ENCODE data around the gene OR14A16.

Gene OR14A16

GRCh38 chr1:247824023-247824422 lies at the start of gene OR14A16:
OR14A16 (minus strand) TSS chr1:247824119; CDS start chr1:247815729, 8,390 bp downstream.
- no peak for DNase-seq (ENCODE audit: low read depth)

- no peak for DNase-seq (ENCODE audit: low read depth)
These were observed 41.5 kb upstream of the OR14A16 start for GRCh38 chr1:247865416-247865815.

GRCh38 chr1:247864644-247865043 lies 40.7 kb upstream of the OR14A16 start:
- no peak for DNase-seq (ENCODE audit: low read depth)

GRCh38 chr1:247862756-247863155 lies 38.8 kb upstream of the OR14A16 start:
- no peak for DNase-seq (ENCODE audit: low read depth)

GRCh38 chr1:247857985-247858619 lies 34.2 kb upstream of the OR14A16 start:
- no peak for DNase-seq (ENCODE audit: low read depth)

- DNase-seq (ENCODE audit: low read depth), result peak; percentile 43
These were observed 33.4 kb upstream of the OR14A16 start, which contains the start of gene TRIM58 for GRCh38 chr1:247857069-247857984. TRIM58 (plus strand) TSS chr1:247857187; CDS start chr1:247857247, 60 bp downstream.

GRCh38 chr1:247855911-247856310 lies 32.0 kb upstream of the OR14A16 start:
- no peak for DNase-seq (ENCODE audit: low read depth)

- DNase-seq (ENCODE audit: low read depth), result no peak
These were observed 31.1 kb upstream of the OR14A16 start for GRCh38 chr1:247854899-247855545.

GRCh38 chr1:247849616-247850015 lies 25.7 kb upstream of the OR14A16 start:
- DNase-seq (ENCODE audit: low read depth), result no peak

- no peak for DNase-seq (ENCODE audit: low read depth)
These were observed 24.4 kb upstream of the OR14A16 start for GRCh38 chr1:247848346-247848745.

GRCh38 chr1:247845693-247846017 lies 21.7 kb upstream of the OR14A16 start:
- no peak for DNase-seq (ENCODE audit: low read depth)

- DNase-seq (ENCODE audit: low read depth), result no peak
These were observed 21.2 kb upstream of the OR14A16 start for GRCh38 chr1:247845011-247845692.

GRCh38 chr1:247843411-247843810 lies 19.5 kb upstream of the OR14A16 start:
- DNase-seq (ENCODE audit: low read depth), result no peak

- DNase-seq (ENCODE audit: low read depth), result no peak
These were observed 17.9 kb upstream of the OR14A16 start, which contains the start of gene OR11L1 for GRCh38 chr1:247841796-247842195. OR11L1 (minus strand) TSS chr1:247841896; CDS start chr1:247841896, 0 bp downstream.

GRCh38 chr1:247840818-247841217 lies 16.9 kb upstream of the OR14A16 start:
- no peak for DNase-seq (ENCODE audit: low read depth)

GRCh38 chr1:247833601-247834000 lies 9.7 kb upstream of the OR14A16 start:
- no peak for DNase-seq (ENCODE audit: low read depth)

GRCh38 chr1:247829656-247830055 lies 5.7 kb upstream of the OR14A16 start:
- DNase-seq (ENCODE audit: low read depth), result no peak

GRCh38 chr1:247825362-247825761 lies 1.4 kb upstream of the OR14A16 start:
- DNase-seq (ENCODE audit: low read depth), result no peak

- DNase-seq (ENCODE audit: low read depth), result no peak
These were observed 1.9 kb downstream of the OR14A16 start for GRCh38 chr1:247822060-247822459.

GRCh38 chr1:247812637-247813036 lies 11.3 kb downstream of the OR14A16 start:
- no peak for DNase-seq (ENCODE audit: low read depth)

- no peak for DNase-seq (ENCODE audit: low read depth)
These were observed 26.4 kb downstream of the OR14A16 start for GRCh38 chr1:247797518-247797917.

GRCh38 chr1:247769603-247770002 lies 54.3 kb downstream of the OR14A16 start:
- no peak for DNase-seq (ENCODE audit: low read depth)

All from activated T-cell treated with anti-CD3 and anti-CD28 coated beads for 48 hours (primary cell).